ENCODE data around the gene CUX1. TPM values are rescaled to one million over a fixed set of nuclear protein-coding genes. Genes with fewer than 3 reads are reported as not detected.

Gene CUX1
- total RNA-seq, 4 donors from 2014 or later: 64.1 to 142 (median 111) TPM

- H3K4me1 ChIP-seq: peaks cover 0 to 11% (median 6%) of the 10 kb centered on the region in 4 donors
- H3K4me3 ChIP-seq: no peak overlapping the region
- H3K36me3 ChIP-seq: no peaks in the 10 kb centered on the region
- no peaks in the 10 kb centered on the region for H3K9me3 ChIP-seq
- no peak for DNase-seq
- TF ChIP-seq POLR2A (IDR thresholded peaks at IDR 0.05) (no peak), CTCF (IDR thresholded peaks at IDR 0.05) (no peak)
- H3K27me3 ChIP-seq: no peaks in the 10 kb centered on the region
- H3K27ac ChIP-seq: no peak overlapping the region
Measured at GRCh38 chr7:102277901-102278300, 460.5 kb downstream of the CUX1 start.

GRCh38 chr7:102279537-102280400 is 462.3 kb downstream of the CUX1 start:
- no peaks in the 10 kb centered on the region for H3K9me3 ChIP-seq
- no peaks in the 10 kb centered on the region for H3K27me3 ChIP-seq
- peak; percentile 56 to 72 (median 62) for DNase-seq
- H3K4me1 ChIP-seq: peaks cover 0 to 11% (median 2%) of the 10 kb centered on the region in 4 donors
- peak overlapping the region in 1 of 4 donors; percentile 24 for H3K4me3 ChIP-seq
- H3K36me3 ChIP-seq: no peaks in the 10 kb centered on the region
- H3K27ac ChIP-seq: peak overlapping the region in 1 of 4 donors; percentile 42
- no peak for TF ChIP-seq POLR2A (IDR thresholded peaks at IDR 0.05)
- peak; percentile 72 to 87 (median 75) for TF ChIP-seq CTCF (IDR thresholded peaks at IDR 0.05)

GRCh38 chr7:102280521-102280920 is 463.1 kb downstream of the CUX1 start:
- Histone ChIP-seq H3K9me3 (no peaks in the 10 kb centered on the region), H3K4me3 (no peak overlapping the region), H3K36me3 (no peaks in the 10 kb centered on the region), H3K4me1 (peaks cover 0 to 13% (median 8%) of the 10 kb centered on the region in 4 donors), H3K27me3 (no peaks in the 10 kb centered on the region), H3K27ac (no peak overlapping the region)
- TF ChIP-seq CTCF (IDR thresholded peaks at IDR 0.05): no peak
- TF ChIP-seq POLR2A (IDR thresholded peaks at IDR 0.05): no peak
- DNase-seq: no peak

DNA sequence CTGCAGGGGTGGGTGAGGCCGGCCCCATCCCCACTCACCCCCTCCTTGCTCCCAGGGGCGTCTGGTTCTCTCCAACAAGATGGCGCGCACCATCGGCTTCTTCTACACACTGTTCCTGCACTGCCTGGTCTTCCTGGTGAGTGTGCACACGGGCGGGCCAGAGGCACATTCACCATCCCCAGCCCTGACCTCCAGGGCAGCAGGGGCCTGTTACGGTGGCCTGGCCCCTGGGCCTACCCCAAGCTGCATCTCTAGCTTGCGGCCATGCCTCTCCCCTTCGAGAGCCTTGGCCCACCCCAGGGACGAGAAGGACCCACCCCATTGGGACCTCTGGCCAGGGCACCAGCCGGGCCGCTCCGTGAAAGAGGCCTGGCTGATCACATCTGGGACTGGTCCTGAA is 464.4 kb downstream of the CUX1 start:
- H3K4me1 ChIP-seq: peaks cover 0 to 19% (median 13%) of the 10 kb centered on the region in 4 donors
- no peak overlapping the region for H3K4me3 ChIP-seq
- DNase-seq: no peak
- H3K36me3 ChIP-seq: no peaks in the 10 kb centered on the region
- no peaks in the 10 kb centered on the region for H3K9me3 ChIP-seq
- H3K27ac ChIP-seq: no peak overlapping the region
- H3K27me3 ChIP-seq: no peaks in the 10 kb centered on the region
- no peak for TF ChIP-seq CTCF (IDR thresholded peaks at IDR 0.05)
- no peak for TF ChIP-seq POLR2A (IDR thresholded peaks at IDR 0.05)

DNA sequence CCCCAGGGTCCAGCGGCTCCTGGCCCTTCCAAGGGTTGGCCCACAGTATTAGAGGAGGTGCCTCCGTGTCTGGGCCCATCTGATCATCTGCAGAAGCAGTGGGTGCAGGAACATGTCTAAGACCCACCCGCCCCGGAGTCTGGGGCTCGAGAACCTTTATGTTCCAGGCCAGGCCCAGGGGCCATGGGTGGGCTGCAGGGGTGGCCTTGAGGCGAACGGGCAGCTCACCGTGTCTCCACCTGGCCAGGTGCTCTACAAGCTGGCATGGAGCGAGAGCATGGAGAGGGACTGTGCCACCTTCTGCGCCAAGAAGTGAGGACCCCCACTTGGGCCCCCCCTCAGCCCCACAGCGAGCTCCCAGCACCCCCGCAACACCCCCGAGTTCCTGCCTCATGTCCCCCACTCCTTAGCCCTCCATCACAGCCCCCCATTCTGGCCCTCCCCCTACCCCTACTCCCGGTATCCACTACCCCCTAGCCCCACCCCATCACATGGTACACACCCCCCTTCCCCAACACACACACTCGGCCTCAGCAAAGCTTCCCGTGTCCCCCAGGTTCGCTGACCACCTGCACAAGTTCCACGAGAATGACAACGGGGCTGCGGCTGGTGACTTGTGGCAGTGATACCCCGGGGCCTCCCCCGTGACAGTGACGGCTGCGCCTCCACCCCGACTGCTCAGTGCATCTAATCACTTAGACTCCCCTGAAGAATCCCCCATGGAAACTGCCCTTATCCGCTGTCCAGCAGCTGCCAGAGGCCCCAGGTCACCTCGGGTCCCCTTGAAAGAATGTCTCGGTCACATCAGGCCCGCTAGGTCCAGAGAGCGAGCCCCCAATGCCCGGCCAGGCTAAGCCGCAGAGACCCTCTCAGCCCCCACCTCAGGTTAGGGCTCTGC is 465.3 kb downstream of the CUX1 start:
- H3K9me3 ChIP-seq: no peaks in the 10 kb centered on the region
- peaks cover 0 to 24% (median 13%) of the 10 kb centered on the region in 4 donors for H3K4me1 ChIP-seq
- H3K27me3 ChIP-seq: no peaks in the 10 kb centered on the region
- no peaks in the 10 kb centered on the region for H3K36me3 ChIP-seq
- no peak for DNase-seq
- H3K4me3 ChIP-seq: no peak overlapping the region
- TF ChIP-seq POLR2A (IDR thresholded peaks at IDR 0.05) (no peak), CTCF (IDR thresholded peaks at IDR 0.05) (no peak)
- H3K27ac ChIP-seq: no peak overlapping the region
